IPS-20b (cell line): ENCODE data around the gene XYLT1.
A peak's percentile ranks its signal among the peaks of the same experiment; 100 is the strongest.

Experiments
- H3K27ac ChIP-seq: one replicate; pipeline ENCODE4 v1.5.1; 2013; ENCODE audit warnings: low read length
- H3K27me3 ChIP-seq: 2 replicates; pipeline ENCODE4 v1.6.1; 2013; ENCODE audit warnings: mild to moderate bottlenecking, low read length, inconsistent platforms; ENCODE audit not compliant: insufficient read depth
- H3K36me3 ChIP-seq: 2 replicates; pipeline ENCODE4 v1.6.1; 2013; ENCODE audit warnings: low read depth, mild to moderate bottlenecking, inconsistent platforms, low read length, moderate library complexity; ENCODE audit not compliant: insufficient read depth
- H3K4me1 ChIP-seq: 2 replicates; pipeline ENCODE4 v1.6.1; 2013; ENCODE audit warnings: mild to moderate bottlenecking, control low read depth, inconsistent platforms, low read length, moderate library complexity; ENCODE audit not compliant: insufficient read depth
- H3K4me3 ChIP-seq: 2 replicates; pipeline ENCODE4 v1.5.1; 2013; ENCODE audit warnings: mild to moderate bottlenecking, low read length, inconsistent platforms
- H3K9ac ChIP-seq: 2 replicates; pipeline ENCODE4 v1.6.1; 2013; ENCODE audit warnings: low read depth, mild to moderate bottlenecking, inconsistent platforms, low read length, moderate library complexity
- H3K9me3 ChIP-seq: 2 replicates; pipeline ENCODE4 v1.6.1; 2013; ENCODE audit warnings: mild to moderate bottlenecking, low read depth, low read length, inconsistent platforms; ENCODE audit not compliant: insufficient read depth

Gene XYLT1

DNA sequence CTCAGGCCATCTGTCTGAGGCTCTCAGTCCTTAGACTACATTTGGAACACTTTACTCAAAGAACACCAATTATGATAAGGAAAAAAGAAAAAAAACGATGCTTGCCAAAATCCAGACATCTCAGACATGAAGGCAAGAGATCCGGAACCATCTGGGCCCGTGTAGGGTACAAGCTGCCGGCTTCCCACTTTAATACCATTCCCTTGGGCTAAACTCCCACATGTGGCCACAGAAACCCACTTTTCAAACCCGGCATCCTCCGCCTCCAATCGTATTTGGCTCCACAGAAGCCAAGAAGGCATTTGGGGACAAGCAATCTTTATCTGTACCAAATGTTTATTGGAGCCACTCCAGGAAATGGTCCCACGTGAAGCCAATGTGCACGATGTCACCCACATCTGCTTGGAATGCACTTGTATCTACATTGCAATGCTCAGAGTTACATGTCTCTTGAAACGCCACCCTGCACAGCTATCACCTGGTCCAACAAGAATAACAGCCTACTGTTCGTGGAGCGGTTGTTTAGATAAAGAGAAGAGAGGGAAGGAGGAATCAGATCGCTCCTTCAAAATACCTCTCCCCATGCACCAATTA is 33.5 kb downstream of the XYLT1 start:
- Histone ChIP-seq H3K4me3 (no peak overlapping the region), H3K9ac (no peak overlapping the region), H3K4me1 (peaks cover 15% of the 10 kb centered on the region; the same call in 1 of the 2 replicates), H3K36me3 (no peaks in the 10 kb centered on the region), H3K9me3 (no peaks in the 10 kb centered on the region), H3K27me3 (no peaks in the 10 kb centered on the region), H3K27ac (no peak overlapping the region)

DNA sequence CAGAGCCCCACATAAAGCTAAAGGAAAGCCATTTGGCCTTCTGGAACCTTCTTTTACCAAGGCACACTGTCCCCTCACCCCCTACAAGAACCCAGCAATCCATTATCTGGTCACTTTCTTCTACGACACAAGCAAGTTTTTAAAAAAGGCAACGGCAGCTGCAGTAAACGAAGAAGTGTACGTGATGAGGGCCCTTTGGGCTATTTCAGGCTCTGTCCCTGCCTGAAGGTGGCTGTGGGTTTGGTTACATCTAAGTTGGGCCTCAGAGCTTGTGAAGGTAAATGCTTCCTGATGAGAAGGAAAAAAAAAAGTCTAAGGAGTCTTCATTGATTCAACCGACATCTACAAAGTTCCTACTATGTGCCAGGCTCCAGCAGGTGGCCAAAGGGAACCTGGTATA is 35.4 kb downstream of the XYLT1 start:
- Histone ChIP-seq H3K9ac (no peak overlapping the region), H3K4me3 (no peak overlapping the region), H3K9me3 (no peaks in the 10 kb centered on the region), H3K4me1 (peaks cover 23% of the 10 kb centered on the region; the same call in 1 of the 2 replicates), H3K36me3 (no peaks in the 10 kb centered on the region), H3K27me3 (no peaks in the 10 kb centered on the region), H3K27ac (no peak overlapping the region)

DNA sequence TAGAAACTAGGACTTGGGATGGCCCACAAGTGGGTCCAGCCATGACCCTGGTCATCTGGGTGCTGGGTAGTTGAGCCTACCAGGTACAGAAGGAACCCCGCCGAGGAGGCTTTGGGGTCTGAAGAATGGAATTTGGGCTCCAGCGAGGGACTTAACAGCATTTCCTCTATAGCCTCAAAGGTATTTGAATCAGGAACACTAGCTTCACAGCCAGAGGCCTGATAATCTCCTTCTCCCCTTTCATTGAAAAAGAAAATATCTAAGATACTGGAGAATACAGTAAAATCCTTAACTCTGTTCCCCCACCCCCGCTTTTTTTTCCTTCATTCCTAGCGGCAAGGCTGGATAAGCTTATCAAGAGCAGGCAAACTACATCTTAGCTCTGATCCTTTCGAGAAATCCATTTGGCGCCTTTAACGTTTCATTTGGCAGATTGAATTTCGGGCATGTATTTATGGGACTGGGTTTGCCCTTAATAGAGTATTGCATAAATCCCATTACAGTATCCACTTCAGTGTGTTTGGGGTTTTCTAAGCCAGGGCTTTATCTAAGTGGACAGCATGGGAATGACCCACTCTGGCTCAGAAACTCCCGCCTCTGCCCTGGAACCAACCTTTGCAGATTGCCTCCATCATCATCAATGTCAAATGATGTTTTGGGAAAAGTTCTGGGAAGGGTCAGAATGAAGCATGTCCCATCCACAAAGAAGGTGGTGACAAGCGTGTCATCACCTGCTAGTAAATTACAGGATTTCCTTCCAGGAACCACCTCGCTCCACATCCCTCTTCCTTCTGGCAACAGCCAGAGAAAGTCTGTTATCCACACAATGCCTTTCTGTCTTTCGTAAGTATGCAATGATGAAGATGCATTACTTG is 36.9 kb downstream of the XYLT1 start:
- Histone ChIP-seq H3K9me3 (no peaks in the 10 kb centered on the region), H3K27me3 (no peaks in the 10 kb centered on the region), H3K27ac (no peak overlapping the region), H3K4me1 (peaks cover 23% of the 10 kb centered on the region; the same call in 1 of the 2 replicates), H3K4me3 (peak overlapping the region; percentile 27; the same call in 1 of the 2 replicates), H3K9ac (no peak overlapping the region), H3K36me3 (no peaks in the 10 kb centered on the region)

DNA sequence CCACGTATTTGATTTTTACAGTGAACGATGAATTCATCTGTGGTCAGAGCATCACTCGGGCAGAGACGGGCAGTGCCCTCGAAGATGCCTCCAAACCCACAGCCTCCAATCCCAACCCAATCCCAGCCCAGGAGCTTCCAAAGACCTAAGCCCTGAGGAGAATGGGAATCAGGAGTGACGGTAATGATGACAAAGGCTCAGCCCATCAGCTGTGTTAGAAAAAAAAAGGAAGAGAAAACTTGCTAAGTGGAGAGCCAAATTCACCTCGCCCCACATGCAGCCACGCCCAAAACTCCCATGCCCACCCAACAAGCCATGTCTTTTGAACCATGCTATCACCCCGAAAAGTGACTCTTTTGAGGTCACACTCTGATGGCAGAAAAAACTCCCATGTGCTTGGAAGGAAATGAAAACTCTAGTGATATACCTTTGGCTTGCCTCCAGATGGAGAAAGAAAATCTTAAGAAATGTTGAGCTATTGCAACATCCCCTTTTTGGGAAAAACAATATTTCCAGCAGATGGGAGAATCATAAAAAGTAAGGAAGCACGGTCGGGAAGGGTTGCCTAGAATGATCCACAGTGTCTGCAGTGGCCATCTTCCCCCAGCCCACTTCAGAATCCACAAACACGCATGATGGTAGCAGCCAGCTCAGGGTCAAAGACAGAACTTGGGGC is 37.7 kb downstream of the XYLT1 start:
- Histone ChIP-seq H3K27ac (no peak overlapping the region), H3K36me3 (no peaks in the 10 kb centered on the region), H3K9me3 (no peaks in the 10 kb centered on the region), H3K9ac (no peak overlapping the region), H3K27me3 (no peaks in the 10 kb centered on the region), H3K4me1 (peaks cover 23% of the 10 kb centered on the region; the same call in 1 of the 2 replicates), H3K4me3 (no peak overlapping the region)

DNA sequence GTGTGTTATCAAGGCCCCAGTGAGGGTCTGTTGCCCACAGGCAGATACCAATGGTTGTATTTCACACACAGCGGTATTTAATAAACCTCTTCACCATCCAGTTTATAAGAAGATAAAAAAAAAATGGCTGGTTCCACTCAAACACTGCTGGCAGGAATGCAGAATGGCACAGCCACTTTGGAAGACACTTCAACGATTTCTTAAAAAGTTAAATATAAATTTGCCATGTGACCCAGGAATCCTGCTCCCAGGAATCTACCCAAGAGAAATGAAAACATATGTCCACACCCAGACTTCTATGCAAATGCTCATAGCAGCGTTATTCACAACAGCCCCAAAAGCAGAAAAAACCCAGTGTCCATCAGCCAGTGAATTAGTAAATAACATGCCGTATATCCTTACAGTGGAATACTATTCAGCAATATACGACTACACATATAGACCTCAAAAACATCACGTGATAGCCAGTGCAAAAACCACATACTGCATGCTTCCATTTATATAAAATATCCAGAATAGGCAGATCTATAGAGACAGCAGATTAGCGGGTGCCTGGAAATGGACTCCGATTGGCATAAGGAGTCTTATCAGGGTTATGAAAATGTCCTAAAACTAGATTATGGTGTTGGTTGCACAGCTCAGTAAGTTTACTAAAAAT is 38.7 kb downstream of the XYLT1 start:
- Histone ChIP-seq H3K27me3 (no peaks in the 10 kb centered on the region), H3K4me3 (no peak overlapping the region), H3K9ac (no peak overlapping the region), H3K36me3 (no peaks in the 10 kb centered on the region), H3K9me3 (no peaks in the 10 kb centered on the region), H3K27ac (no peak overlapping the region), H3K4me1 (peaks cover 23% of the 10 kb centered on the region; the same call in 1 of the 2 replicates)

DNA sequence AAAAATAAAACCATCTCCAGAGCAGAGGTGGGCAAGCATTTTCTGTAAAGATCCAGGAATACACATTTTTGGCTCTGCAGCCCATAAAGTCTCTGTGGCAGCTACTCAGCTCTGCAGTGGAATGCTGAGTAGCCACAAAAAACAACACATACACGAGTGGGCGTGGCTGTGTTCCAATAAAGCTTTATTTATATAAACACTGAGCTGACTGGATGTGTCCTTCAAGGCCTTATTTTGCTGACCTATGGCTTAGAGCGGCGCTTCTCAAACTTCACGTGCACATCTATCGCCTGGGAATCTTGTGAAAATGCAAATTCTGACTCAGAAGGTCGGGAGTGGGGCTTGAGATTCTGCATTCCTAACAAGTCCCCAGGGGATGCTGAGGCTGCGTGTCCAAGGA is 39.7 kb downstream of the XYLT1 start:
- H3K9ac ChIP-seq: no peak overlapping the region
- no peaks in the 10 kb centered on the region for H3K36me3 ChIP-seq
- no peak overlapping the region for H3K4me3 ChIP-seq
- no peak overlapping the region for H3K27ac ChIP-seq
- no peaks in the 10 kb centered on the region for H3K27me3 ChIP-seq
- peaks cover 23% of the 10 kb centered on the region; the same call in 1 of the 2 replicates for H3K4me1 ChIP-seq
- no peaks in the 10 kb centered on the region for H3K9me3 ChIP-seq

DNA sequence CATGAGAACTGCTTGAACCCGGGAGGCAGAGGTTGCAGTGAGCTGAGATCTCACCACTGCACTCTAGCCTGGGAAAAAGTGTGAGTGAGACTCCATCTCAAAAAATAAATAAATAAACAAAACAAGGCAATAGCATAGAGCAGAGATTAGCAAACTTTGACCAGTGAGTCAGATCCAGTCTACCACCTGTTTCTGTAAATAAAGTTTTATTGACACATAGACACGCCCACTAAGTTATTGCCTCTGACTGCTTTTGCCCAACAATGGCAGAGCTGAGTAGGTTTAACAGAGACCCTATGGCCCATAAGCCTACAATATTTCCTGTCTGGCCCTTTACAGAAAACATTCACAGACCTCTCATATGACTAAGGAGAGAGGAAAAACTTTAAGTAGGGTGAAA is 44.3 kb downstream of the XYLT1 start:
- Histone ChIP-seq H3K27me3 (no peaks in the 10 kb centered on the region), H3K36me3 (no peaks in the 10 kb centered on the region), H3K9ac (no peak overlapping the region), H3K4me1 (peaks cover 13% of the 10 kb centered on the region; the same call in 1 of the 2 replicates), H3K27ac (no peak overlapping the region), H3K9me3 (no peaks in the 10 kb centered on the region), H3K4me3 (no peak overlapping the region)

DNA sequence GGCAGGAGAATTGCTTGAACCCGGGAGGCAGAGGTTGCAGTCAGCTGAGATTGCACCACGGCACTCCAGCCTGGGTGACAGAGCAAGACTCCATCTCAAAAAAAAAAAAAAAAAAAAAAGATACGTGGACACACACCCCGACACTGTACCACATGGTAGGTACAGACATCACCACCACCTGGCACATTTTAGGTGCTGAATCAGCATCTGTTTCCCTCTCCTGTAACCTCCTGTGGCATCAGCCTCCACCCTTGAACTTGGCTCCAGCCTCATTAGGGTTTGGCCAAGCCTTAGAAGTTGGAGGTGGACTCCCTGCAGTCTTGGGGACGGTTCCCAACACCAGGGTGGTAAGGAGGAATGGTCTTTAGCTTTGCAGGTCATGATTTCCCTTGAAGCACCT is 46.0 kb downstream of the XYLT1 start:
- no peak overlapping the region for H3K4me3 ChIP-seq
- peaks cover 11% of the 10 kb centered on the region; the same call in 1 of the 2 replicates for H3K4me1 ChIP-seq
- no peaks in the 10 kb centered on the region for H3K27me3 ChIP-seq
- no peaks in the 10 kb centered on the region for H3K36me3 ChIP-seq
- H3K27ac ChIP-seq: no peak overlapping the region
- no peak overlapping the region for H3K9ac ChIP-seq
- no peaks in the 10 kb centered on the region for H3K9me3 ChIP-seq

DNA sequence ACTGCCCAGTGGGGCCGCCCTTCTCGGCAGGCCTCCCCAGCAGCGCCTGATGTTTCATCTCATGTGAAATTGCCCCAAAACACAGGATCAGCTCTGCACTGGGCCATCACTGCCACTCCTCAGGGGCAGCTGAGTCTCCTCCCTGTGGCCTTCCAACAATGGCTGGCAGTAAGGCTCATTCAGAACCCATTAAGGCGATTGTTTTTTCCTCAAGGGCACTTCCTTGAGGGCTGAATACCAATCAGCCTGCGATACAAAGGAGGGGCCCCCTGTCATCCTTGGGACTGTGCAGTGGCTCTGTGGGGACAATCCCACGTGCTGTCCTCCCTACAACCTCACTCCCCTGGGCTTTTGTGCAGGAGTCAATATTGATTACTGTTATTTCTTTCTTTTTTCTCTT is 47.5 kb downstream of the XYLT1 start:
- H3K27ac ChIP-seq: no peak overlapping the region
- no peak overlapping the region for H3K9ac ChIP-seq
- no peak overlapping the region for H3K4me3 ChIP-seq
- H3K27me3 ChIP-seq: no peaks in the 10 kb centered on the region
- no peaks in the 10 kb centered on the region for H3K36me3 ChIP-seq
- peaks cover 11% of the 10 kb centered on the region; the same call in 1 of the 2 replicates for H3K4me1 ChIP-seq
- H3K9me3 ChIP-seq: no peaks in the 10 kb centered on the region

DNA sequence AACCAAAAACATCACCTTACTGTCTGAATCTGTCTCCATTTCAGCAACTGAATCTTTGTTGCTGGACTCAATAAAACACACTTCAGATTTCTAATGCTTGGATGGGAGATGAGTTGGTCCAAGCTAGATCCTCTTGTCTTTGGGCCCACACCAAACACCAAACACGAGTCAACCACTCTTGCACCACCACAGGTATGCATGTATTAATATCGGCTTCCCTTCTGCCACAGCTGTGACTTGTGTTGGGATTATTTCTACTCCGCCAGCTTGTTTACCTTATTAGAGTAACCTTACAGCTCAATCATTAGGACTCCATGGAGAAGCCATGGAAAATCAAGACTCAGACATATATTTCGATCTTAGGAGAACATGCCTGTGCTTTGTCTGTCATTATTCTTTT is 49.9 kb downstream of the XYLT1 start:
- Histone ChIP-seq H3K9ac (no peak overlapping the region), H3K4me3 (no peak overlapping the region), H3K4me1 (peaks cover 20% of the 10 kb centered on the region), H3K27me3 (no peaks in the 10 kb centered on the region), H3K36me3 (no peaks in the 10 kb centered on the region), H3K9me3 (no peaks in the 10 kb centered on the region), H3K27ac (no peak overlapping the region)

DNA sequence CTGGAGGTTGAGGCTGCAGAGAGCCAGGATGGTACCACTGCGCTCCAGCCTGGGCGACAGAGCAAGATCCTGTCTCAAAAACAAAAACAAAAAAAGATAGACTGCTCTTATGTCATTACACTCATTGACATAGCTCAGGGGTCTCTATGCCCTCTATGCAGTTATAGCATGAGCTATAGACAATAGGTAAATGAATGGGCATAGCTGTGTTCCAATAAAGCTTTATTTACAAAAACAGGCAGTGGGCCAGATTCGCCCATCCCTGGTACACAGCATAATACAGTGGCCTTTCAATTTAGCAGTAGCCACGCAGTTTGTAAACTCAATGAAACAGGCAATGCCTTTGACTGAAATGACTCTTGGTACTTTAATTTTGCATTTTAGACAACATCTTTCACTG is 51.5 kb downstream of the XYLT1 start:
- H3K27ac ChIP-seq: no peak overlapping the region
- H3K4me3 ChIP-seq: no peak overlapping the region
- H3K9me3 ChIP-seq: no peaks in the 10 kb centered on the region
- H3K27me3 ChIP-seq: no peaks in the 10 kb centered on the region
- H3K4me1 ChIP-seq: peaks cover 18% of the 10 kb centered on the region
- no peaks in the 10 kb centered on the region for H3K36me3 ChIP-seq
- H3K9ac ChIP-seq: no peak overlapping the region
